SJCRH30 (cell line): ENCODE data around the gene PHIP. TPM values are rescaled to one million over a fixed set of nuclear protein-coding genes. Genes with fewer than 3 reads are reported as not detected.
"Not testable (repeated sequence)": the region's sequence is repeated elsewhere in the genome, so short reads cannot be mapped to it uniquely, and the experiment has no call there.

ENCODE experiments used
- DNase-seq, 2 experiments: peaks; one replicate each; pipeline ENCODE4 v3.0.0-alpha.2; 2015 to 2020
- H3K27ac ChIP-seq: fragments of 250-450 bp; sonication (Bioruptor Pico); 2 replicates; pipeline ENCODE4 v1.5.1; 2020; ENCODE audit warnings: mild to moderate bottlenecking, moderate library complexity
- H3K27me3 ChIP-seq: fragments of 250-450 bp; sonication (Bioruptor Pico); 2 replicates; pipeline ENCODE4 v1.5.1; 2020; ENCODE audit warnings: mild to moderate bottlenecking, moderate library complexity
- H3K36me3 ChIP-seq: fragments of 250-450 bp; sonication (Bioruptor Pico); 2 replicates; pipeline ENCODE4 v1.5.1; 2020; ENCODE audit warnings: mild to moderate bottlenecking, moderate library complexity
- H3K4me1 ChIP-seq: fragments of 250-450 bp; sonication (Bioruptor Pico); 2 replicates; pipeline ENCODE4 v1.5.1; 2020; ENCODE audit warnings: mild to moderate bottlenecking, moderate library complexity
- H3K4me3 ChIP-seq: fragments of 250-450 bp; sonication (Bioruptor Pico); 2 replicates; pipeline ENCODE4 v1.5.1; 2020; ENCODE audit warnings: mild to moderate bottlenecking, moderate library complexity
- H3K9me3 ChIP-seq: fragments of 250-450 bp; sonication (Bioruptor Pico); replicated peaks from 2 replicates; pipeline ENCODE4 v1.5.1; 2020; ENCODE audit warnings: mild to moderate bottlenecking, moderate library complexity
- total RNA-seq: library from RNA; depleted of rRNA; stranded (reverse); fragments of >200 nt; shearing (Covaris generic); gene quantifications from 2 replicates; pipeline ENCODE4 v1.2.3, GENCODE V29; 2014; rRNA removed

The PHIP gene
- total RNA-seq = 41.7 and 51.3 TPM in 2 replicates

DNA sequence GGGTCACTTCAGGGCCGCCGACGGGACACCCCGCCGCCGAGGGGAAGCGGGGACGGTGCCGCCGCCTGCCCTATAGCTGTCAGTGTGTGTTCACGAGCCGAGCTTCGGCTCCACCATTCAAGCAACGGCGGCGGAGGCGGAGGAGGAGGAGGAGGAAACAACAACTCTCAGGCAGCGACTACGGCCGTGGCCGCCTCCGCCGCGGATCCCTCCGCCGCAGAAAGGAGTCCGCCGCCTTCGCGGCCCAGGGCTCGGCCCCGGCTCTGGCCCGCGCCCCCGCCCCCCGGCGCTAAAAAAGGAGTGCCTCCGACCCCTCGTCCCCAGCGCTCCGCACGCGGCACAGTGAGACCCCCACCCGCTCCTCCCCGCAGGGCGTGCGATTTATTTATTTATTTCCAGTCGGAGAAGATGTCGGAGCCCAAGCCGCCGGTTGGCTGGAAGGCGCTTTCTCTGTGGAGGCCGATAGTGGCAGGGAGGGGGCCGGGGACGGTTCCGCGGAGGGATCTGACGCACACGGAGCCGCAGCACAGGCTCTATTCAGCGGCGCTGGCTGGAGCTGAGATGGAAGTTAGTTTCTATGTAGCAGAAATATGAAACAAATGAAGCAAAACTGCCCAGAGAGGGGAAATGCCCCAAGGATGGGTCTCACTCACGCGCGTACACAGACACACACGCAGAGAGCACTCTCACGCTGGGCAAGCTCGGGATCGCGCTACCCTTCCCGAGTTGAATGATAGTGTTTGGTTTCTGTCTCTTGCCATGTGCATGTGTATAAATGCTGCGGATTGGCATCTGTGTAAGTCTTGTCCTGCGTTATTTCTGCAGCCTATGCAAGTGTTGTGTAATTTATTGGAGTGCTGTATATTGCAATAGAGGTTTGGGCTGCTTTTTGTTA, at the start of gene PHIP:
TSS of gene PHIP (minus strand) at position 180 of the 895 bp plus-strand sequence. CDS start 186 bp downstream, outside the sequence.
- no peaks in the 10 kb centered on the region for H3K27me3 ChIP-seq
- peaks cover 11% of the 10 kb centered on the region; the same call in 1 of the 2 replicates for H3K4me1 ChIP-seq
- H3K36me3 ChIP-seq = peaks cover 20% of the 10 kb centered on the region
- H3K9me3 ChIP-seq = no peaks in the 10 kb centered on the region; the same call in 1 of the 2 replicates
- peak; percentile 94 for DNase-seq
- H3K27ac ChIP-seq = peak within 1 kb of the TSS; percentile 98
- H3K4me3 ChIP-seq = peak within 1 kb of the TSS; percentile 100

GRCh38 chr6:79127660-79128059, 49.6 kb upstream of the PHIP start:
- Histone ChIP-seq H3K36me3 (no peaks in the 10 kb centered on the region), H3K9me3 (no peaks in the 10 kb centered on the region), H3K4me1 (no peaks in the 10 kb centered on the region), H3K27ac (no peak overlapping the region), H3K4me3 (no peak overlapping the region), H3K27me3 (no peaks in the 10 kb centered on the region)
- DNase-seq = peak; percentile 8 to 17

- Histone ChIP-seq H3K4me3 (no peak overlapping the region), H3K36me3 (no peaks in the 10 kb centered on the region), H3K27ac (no peak overlapping the region), H3K27me3 (no peaks in the 10 kb centered on the region), H3K9me3 (no peaks in the 10 kb centered on the region), H3K4me1 (no peaks in the 10 kb centered on the region)
- DNase-seq = no peak
Measured at GRCh38 chr6:79119217-79119616, 41.2 kb upstream of the PHIP start.

DNA sequence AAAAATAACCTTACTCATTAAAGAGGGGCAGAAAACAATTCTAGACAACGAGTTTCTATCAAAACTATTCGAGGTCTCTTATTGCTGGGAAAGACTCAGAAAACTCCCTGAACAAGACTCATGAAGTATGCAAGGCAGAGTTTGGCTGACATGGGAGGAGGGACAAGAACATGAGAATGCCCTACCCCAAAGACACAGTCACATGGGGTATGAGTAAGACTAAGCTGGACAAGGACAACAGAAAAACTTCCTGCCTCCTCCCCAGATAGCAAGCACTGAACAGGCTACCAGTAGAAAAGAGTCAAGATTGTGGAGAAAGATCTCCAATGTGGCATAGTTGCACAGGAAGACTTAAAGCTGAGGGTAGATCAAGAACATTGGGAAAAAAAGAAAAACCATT, 39.7 kb upstream of the PHIP start:
- H3K4me1 ChIP-seq = no peaks in the 10 kb centered on the region
- H3K4me3 ChIP-seq = no peak overlapping the region
- H3K27ac ChIP-seq = no peak overlapping the region
- DNase-seq = no peak
- no peaks in the 10 kb centered on the region for H3K36me3 ChIP-seq
- no peaks in the 10 kb centered on the region for H3K27me3 ChIP-seq
- no peaks in the 10 kb centered on the region for H3K9me3 ChIP-seq

GRCh38 chr6:79115553-79116182, 37.6 kb upstream of the PHIP start:
- no peaks in the 10 kb centered on the region for H3K9me3 ChIP-seq
- H3K4me1 ChIP-seq = no peaks in the 10 kb centered on the region
- no peak overlapping the region for H3K4me3 ChIP-seq
- H3K27ac ChIP-seq = no peak overlapping the region
- no peaks in the 10 kb centered on the region for H3K27me3 ChIP-seq
- no peak for DNase-seq
- H3K36me3 ChIP-seq = no peaks in the 10 kb centered on the region

DNA sequence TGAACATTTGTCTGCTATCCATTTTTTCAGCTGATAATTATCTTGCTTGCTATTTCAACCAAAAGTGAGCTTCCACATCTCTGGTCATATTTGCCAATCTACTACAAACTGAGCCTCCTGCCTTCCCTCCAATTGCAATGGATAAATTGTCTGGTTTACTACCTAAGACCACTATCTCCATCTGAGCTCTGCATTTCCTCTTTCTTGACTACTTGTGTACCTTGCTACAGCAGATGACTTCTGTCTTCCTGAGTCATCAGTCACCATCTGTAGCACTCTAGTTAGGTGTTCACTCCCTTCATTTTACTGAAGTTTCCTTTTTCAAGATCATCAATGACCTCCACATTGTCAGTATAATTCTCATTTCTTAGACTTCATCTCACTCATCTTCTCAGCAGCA, 33.5 kb upstream of the PHIP start:
- no peaks in the 10 kb centered on the region for H3K9me3 ChIP-seq
- H3K27me3 ChIP-seq = no peaks in the 10 kb centered on the region
- no peak overlapping the region for H3K4me3 ChIP-seq
- no peaks in the 10 kb centered on the region for H3K36me3 ChIP-seq
- no peak overlapping the region for H3K27ac ChIP-seq
- DNase-seq = no peak
- H3K4me1 ChIP-seq = no peaks in the 10 kb centered on the region

DNA sequence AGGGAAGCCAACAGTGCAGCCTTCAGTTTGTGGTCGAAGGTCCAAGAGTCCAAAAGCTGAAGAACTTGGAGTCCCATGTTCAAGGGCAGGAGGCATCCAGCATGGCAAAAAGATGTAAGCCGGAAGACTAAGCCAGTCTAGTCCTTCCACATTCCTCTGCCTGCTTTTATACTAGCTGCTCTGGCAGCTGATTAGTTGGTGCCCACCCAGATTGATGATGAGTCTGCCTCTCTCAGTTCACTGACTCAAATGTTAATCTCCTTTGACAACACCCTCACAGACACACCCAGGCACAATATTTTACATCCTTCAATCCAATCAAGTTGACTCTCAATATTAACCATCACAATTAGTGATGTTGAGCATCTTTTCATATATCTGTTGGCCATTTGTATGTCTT, 23.1 kb upstream of the PHIP start:
- H3K4me1 ChIP-seq = no peaks in the 10 kb centered on the region
- DNase-seq = no peak
- no peaks in the 10 kb centered on the region for H3K27me3 ChIP-seq
- H3K27ac ChIP-seq = no peak overlapping the region
- H3K36me3 ChIP-seq = no peaks in the 10 kb centered on the region
- no peak overlapping the region for H3K4me3 ChIP-seq
- H3K9me3 ChIP-seq = no peaks in the 10 kb centered on the region

- Histone ChIP-seq H3K9me3 (no peaks in the 10 kb centered on the region), H3K27me3 (no peaks in the 10 kb centered on the region), H3K27ac (no peak overlapping the region), H3K4me1 (no peaks in the 10 kb centered on the region), H3K36me3 (no peaks in the 10 kb centered on the region), H3K4me3 (no peak overlapping the region)
- no peak for DNase-seq
Measured at GRCh38 chr6:79100304-79100703, 22.2 kb upstream of the PHIP start.

- DNase-seq = no peak
- H3K27me3 ChIP-seq = no peaks in the 10 kb centered on the region
- no peaks in the 10 kb centered on the region for H3K9me3 ChIP-seq
- H3K4me1 ChIP-seq = no peaks in the 10 kb centered on the region
- no peak overlapping the region for H3K27ac ChIP-seq
- H3K36me3 ChIP-seq = no peaks in the 10 kb centered on the region
- no peak overlapping the region for H3K4me3 ChIP-seq
Measured at GRCh38 chr6:79094938-79095337, 16.9 kb upstream of the PHIP start.

DNA sequence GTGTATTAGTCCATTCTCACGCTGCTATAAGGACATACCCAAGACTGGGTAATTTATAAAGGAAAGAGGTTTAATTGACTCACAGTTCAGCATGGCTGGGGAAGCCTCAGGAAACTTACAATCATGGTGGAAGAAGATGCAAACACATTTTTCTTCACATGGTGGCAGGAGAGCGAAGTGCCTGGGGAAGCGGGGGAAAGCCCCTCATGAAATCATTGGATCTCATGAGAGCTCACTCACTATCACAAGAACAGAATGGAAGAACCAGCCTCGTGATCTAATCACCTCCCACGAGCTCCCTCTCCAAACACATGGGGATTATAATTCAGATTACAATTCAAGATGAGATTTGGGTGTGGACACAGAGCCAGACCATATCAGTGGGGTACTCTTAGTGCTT, 13.7 kb upstream of the PHIP start:
- H3K27ac ChIP-seq, H3K4me1 ChIP-seq, H3K36me3 ChIP-seq, H3K4me3 ChIP-seq, H3K27me3 ChIP-seq, H3K9me3 ChIP-seq, DNase-seq: not testable (repeated sequence)

- H3K36me3 ChIP-seq = no peaks in the 10 kb centered on the region
- DNase-seq = no peak
Measured at GRCh38 chr6:79089552-79090404, 11.7 kb upstream of the PHIP start.

GRCh38 chr6:79084693-79085092, 6.6 kb upstream of the PHIP start:
- Histone ChIP-seq H3K27me3 (no peaks in the 10 kb centered on the region), H3K4me1 (peaks cover 11% of the 10 kb centered on the region; the same call in 1 of the 2 replicates), H3K36me3 (no peaks in the 10 kb centered on the region), H3K27ac (no peak overlapping the region), H3K4me3 (no peak overlapping the region), H3K9me3 (no peaks in the 10 kb centered on the region)
- no peak for DNase-seq

More at GRCh38 chr6:79089552-79090404, 11.7 kb upstream of the PHIP start:
- H3K9me3 ChIP-seq = no peaks in the 10 kb centered on the region
- H3K27me3 ChIP-seq = no peaks in the 10 kb centered on the region
- H3K4me3 ChIP-seq = no peak overlapping the region
- H3K27ac ChIP-seq = no peak overlapping the region
- H3K4me1 ChIP-seq = no peaks in the 10 kb centered on the region

DNA sequence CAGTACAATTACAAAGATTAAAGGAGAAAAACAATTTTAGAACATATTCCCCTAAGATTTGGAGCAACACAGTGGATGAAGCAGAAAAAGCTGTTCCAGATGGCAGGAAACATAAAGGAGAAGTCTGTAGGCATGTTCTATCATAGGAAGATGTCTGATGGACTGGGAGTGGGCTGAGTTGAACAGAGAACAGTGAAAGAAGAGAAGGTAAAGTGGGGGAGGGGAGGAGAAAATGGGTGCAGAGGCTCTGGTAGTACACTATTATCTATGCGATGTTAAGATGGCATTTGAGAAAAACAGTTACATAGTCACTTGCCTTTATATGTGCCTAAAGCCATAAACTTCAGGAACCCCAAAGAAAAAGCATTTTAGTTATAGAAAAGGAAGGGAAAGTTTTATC, 4.2 kb upstream of the PHIP start:
- Histone ChIP-seq H3K4me1 (peaks cover 11% of the 10 kb centered on the region; the same call in 1 of the 2 replicates), H3K27me3 (no peaks in the 10 kb centered on the region), H3K27ac (no peak overlapping the region), H3K9me3 (no peaks in the 10 kb centered on the region), H3K4me3 (no peak overlapping the region), H3K36me3 (no peaks in the 10 kb centered on the region)
- peak in 1 of 2 experiments; percentile 51 for DNase-seq

DNA sequence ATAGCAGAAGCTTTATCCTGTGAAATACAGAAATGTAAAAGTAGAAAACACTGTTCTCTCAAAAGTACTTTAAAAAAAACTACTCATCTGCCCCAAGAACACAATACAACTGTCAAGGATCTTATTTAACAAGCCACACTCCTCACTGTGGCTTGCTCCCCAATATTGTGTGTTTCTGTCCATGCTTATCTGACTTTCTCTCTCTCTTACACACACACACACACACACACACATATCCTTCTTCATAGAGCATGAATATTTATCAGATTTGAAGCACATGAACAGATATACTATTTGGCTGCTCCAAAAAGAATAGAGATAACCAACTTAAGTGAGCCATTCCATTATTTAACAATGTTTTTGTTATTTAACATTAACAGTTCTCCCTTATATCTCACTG, 3.6 kb upstream of the PHIP start:
- Histone ChIP-seq H3K4me3 (no peak overlapping the region), H3K27ac (no peak overlapping the region), H3K36me3 (no peaks in the 10 kb centered on the region; the same call in 1 of the 2 replicates), H3K4me1 (peaks cover 11% of the 10 kb centered on the region; the same call in 1 of the 2 replicates), H3K27me3 (no peaks in the 10 kb centered on the region), H3K9me3 (no peaks in the 10 kb centered on the region)
- no peak for DNase-seq
